ENCODE results near the gene NEK1. TPM values are rescaled to one million over a fixed set of nuclear protein-coding genes. Genes with fewer than 3 reads are reported as not detected.
A peak's percentile ranks its signal among the peaks of the same experiment; 100 is the strongest.
"Not testable (repeated sequence)": the region's sequence is repeated elsewhere in the genome, so short reads cannot be mapped to it uniquely, and the experiment has no call there.

Gene NEK1
- total RNA-seq, 1 experiment from 2014 or later = 6.0 TPM

DNA sequence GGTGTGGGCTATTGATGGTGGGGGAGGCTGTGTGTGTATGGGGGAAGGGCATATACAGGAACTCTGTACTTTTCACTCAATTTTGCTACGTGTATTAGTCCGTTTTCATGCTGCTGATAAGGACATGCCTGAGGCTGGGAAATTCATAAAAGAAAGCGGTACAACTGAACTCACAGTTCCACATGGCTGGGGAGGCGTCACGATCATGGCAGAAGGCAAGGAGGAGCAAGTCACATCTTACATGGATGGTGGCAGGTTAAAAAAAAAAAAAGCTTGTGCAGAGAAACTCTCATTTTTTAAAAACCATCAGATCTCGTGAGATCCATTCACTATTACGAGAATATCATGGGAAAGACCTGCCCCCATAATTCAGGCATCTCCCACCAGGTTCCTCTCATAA lies 152.3 kb downstream of the NEK1 start:
- Mint-ChIP-seq H3K27ac (ENCODE audit: unreplicated experiment) (no peak overlapping the region), H3K4me1 (ENCODE audit: low read depth, unreplicated experiment) (no peaks in the 10 kb centered on the region), H3K9me3 (ENCODE audit: low read depth, unreplicated experiment) (no peaks in the 10 kb centered on the region), H3K4me3 (ENCODE audit: low read depth, unreplicated experiment) (no peak overlapping the region), H3K27me3 (ENCODE audit: unreplicated experiment) (no peaks in the 10 kb centered on the region), H3K36me3 (ENCODE audit: insufficient read depth, unreplicated experiment) (no peaks in the 10 kb centered on the region)
- DNase-seq = no peak
- intact Hi-C loops (cut with micrococcal nuclease; ENCODE audit: unreplicated experiment) = no loop called here
- no TSS peak for BruUV-seq (replicated peaks)
- CTCF ChIA-PET = no interaction called here
- TF ChIP-seq, protein P1, sequence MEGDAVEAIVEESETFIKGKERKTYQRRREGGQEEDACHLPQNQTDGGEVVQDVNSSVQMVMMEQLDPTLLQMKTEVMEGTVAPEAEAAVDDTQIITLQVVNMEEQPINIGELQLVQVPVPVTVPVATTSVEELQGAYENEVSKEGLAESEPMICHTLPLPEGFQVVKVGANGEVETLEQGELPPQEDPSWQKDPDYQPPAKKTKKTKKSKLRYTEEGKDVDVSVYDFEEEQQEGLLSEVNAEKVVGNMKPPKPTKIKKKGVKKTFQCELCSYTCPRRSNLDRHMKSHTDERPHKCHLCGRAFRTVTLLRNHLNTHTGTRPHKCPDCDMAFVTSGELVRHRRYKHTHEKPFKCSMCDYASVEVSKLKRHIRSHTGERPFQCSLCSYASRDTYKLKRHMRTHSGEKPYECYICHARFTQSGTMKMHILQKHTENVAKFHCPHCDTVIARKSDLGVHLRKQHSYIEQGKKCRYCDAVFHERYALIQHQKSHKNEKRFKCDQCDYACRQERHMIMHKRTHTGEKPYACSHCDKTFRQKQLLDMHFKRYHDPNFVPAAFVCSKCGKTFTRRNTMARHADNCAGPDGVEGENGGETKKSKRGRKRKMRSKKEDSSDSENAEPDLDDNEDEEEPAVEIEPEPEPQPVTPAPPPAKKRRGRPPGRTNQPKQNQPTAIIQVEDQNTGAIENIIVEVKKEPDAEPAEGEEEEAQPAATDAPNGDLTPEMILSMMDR (IDR thresholded peaks at IDR 0.05; ENCODE audit: unreplicated experiment) = no peak

- BruUV-seq (replicated peaks) = no TSS peak
- DNase-seq = no peak
- Mint-ChIP-seq H3K4me3 (ENCODE audit: low read depth, unreplicated experiment) (no peak overlapping the region), H3K27me3 (ENCODE audit: unreplicated experiment) (no peaks in the 10 kb centered on the region), H3K36me3 (ENCODE audit: insufficient read depth, unreplicated experiment) (no peaks in the 10 kb centered on the region), H3K9me3 (ENCODE audit: low read depth, unreplicated experiment) (no peaks in the 10 kb centered on the region), H3K4me1 (ENCODE audit: low read depth, unreplicated experiment) (no peaks in the 10 kb centered on the region), H3K27ac (ENCODE audit: unreplicated experiment) (no peak overlapping the region)
- TF ChIP-seq, protein P1 (IDR thresholded peaks at IDR 0.05; ENCODE audit: unreplicated experiment) = no peak
- CTCF ChIA-PET = interaction anchor here (1.5 kb wide), 1 partner anchor 10 kb away, joined by 3 read pairs; no protein-coding TSS in a partner anchor
- intact Hi-C loops (cut with micrococcal nuclease; ENCODE audit: unreplicated experiment) = no loop called here
Measured at GRCh38 chr4:169458575-169458974, 153.8 kb downstream of the NEK1 start.

GRCh38 chr4:169452644-169453043 lies 159.7 kb downstream of the NEK1 start:
- H3K36me3 Mint-ChIP-seq (ENCODE audit: insufficient read depth, unreplicated experiment); BruUV-seq (replicated peaks); CTCF ChIA-PET; intact Hi-C loops (cut with micrococcal nuclease; ENCODE audit: unreplicated experiment); H3K9me3 Mint-ChIP-seq (ENCODE audit: low read depth, unreplicated experiment); H3K27me3 Mint-ChIP-seq (ENCODE audit: unreplicated experiment); H3K4me3 Mint-ChIP-seq (ENCODE audit: low read depth, unreplicated experiment); DNase-seq; H3K4me1 Mint-ChIP-seq (ENCODE audit: low read depth, unreplicated experiment); H3K27ac Mint-ChIP-seq (ENCODE audit: unreplicated experiment): not testable (repeated sequence)

GRCh38 chr4:169448935-169449334 lies 163.4 kb downstream of the NEK1 start:
- DNase-seq; intact Hi-C loops (cut with micrococcal nuclease; ENCODE audit: unreplicated experiment); H3K4me3 Mint-ChIP-seq (ENCODE audit: low read depth, unreplicated experiment); H3K27ac Mint-ChIP-seq (ENCODE audit: unreplicated experiment); H3K27me3 Mint-ChIP-seq (ENCODE audit: unreplicated experiment); H3K36me3 Mint-ChIP-seq (ENCODE audit: insufficient read depth, unreplicated experiment); BruUV-seq (replicated peaks); H3K9me3 Mint-ChIP-seq (ENCODE audit: low read depth, unreplicated experiment): not testable (repeated sequence)
- H3K4me1 Mint-ChIP-seq (ENCODE audit: low read depth, unreplicated experiment) = peaks cover 14% of the 10 kb centered on the region
- CTCF ChIA-PET = interaction anchor here (0.8 kb wide), 1 partner anchor 9 kb away, joined by 3 read pairs; no protein-coding TSS in a partner anchor

DNA sequence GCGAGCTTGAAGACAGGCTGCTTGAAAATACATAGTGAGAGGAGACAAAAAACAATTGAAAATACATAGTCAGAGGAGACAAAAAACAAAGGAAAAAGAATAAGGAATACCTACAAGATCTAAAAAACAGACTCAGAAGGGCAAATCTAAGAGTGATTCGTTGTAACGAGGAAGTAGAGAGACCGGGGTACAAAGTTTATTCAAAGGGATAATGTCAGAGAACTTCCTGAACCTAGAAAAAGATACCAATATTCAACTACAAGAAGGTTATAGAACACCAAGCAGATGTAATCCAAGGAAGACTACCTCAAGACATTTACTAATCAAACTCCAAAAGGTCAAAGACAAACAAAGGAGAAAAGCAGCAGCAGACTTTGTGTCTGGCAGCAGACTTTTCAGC lies 165.6 kb downstream of the NEK1 start:
- peaks cover 14% of the 10 kb centered on the region for H3K4me1 Mint-ChIP-seq (ENCODE audit: low read depth, unreplicated experiment)
- TF ChIP-seq, protein P1 (IDR thresholded peaks at IDR 0.05; ENCODE audit: unreplicated experiment) = no peak
- DNase-seq = no peak
- peak overlapping the region; percentile 0 for H3K27ac Mint-ChIP-seq (ENCODE audit: unreplicated experiment)
- BruUV-seq (replicated peaks) = no TSS peak
- H3K27me3 Mint-ChIP-seq (ENCODE audit: unreplicated experiment) = no peaks in the 10 kb centered on the region
- no peaks in the 10 kb centered on the region for H3K36me3 Mint-ChIP-seq (ENCODE audit: insufficient read depth, unreplicated experiment)
- no peak overlapping the region for H3K4me3 Mint-ChIP-seq (ENCODE audit: low read depth, unreplicated experiment)
- peaks cover 9% of the 10 kb centered on the region for H3K9me3 Mint-ChIP-seq (ENCODE audit: low read depth, unreplicated experiment)
- intact Hi-C loops (cut with micrococcal nuclease; ENCODE audit: unreplicated experiment) = no loop called here
- CTCF ChIA-PET = no interaction called here
